HG03521 (cell line): ENCODE data around the gene HEXA.
A peak's percentile ranks its signal among the peaks of the same experiment; 100 is the strongest.

Experiments
- ATAC-seq: cut with Tn5 transposase; IDR thresholded peaks from one replicate; pipeline ENCODE4 v1.9.1; 2021; ENCODE audit warnings: mild to moderate bottlenecking, moderate library complexity; ENCODE audit not compliant: unreplicated experiment

Gene HEXA

DNA sequence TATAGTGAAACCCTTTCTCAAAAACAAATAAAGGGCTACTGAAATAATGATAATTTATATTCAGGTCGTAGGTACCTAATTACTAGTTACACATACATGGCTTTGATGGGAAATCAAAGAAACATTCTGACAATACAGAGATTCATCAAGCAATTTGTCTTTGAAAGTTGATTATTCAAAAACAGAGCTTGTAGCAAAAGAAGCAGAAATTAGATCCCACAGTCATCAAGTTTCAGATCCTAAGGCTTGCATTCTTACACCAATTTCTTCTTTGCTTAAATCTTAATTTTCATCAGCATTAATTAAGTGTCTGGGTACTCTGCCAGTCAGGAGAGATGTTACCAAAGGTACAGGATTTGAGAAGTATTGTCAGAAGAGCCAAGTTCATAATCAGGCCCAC is 1.5 kb upstream of the HEXA start:
- ATAC-seq, result no peak

DNA sequence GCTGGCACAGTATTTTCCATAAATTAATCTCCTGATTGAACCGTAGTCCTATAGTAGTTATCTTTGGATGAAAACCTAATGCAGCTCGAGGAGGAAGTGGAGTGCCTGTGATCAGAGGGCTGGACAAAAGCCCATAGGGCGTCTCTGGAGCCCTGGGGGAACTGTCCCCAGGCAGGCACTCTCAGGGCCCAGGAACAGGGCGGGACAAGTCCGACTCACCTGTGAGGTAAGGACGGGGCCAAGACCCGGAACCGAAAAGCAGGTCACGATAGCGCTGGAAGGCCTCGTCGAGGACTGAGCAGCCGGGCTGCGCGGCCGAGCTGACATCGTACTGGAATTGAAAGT is 341 bp downstream of the HEXA start:
- ATAC-seq, result peak; percentile 39

DNA sequence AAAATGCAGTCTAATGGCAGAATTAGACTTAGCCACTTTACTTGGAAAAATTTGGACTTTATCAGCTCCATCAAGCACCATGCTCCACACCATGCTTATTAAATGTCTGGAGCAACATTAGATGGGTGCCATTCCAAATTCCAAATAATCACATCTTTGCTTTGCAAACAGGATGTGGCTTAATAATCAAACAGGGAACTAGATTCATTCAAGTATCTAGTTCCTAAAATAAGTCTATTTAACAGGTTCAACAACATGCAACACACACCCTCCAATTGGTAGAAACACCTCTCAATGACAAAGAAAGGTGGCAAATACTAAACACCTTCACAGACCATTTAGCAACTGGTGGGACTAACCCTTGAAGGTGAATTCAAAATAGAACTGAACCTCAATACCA is 3.5 kb downstream of the HEXA start:
- no peak for ATAC-seq

DNA sequence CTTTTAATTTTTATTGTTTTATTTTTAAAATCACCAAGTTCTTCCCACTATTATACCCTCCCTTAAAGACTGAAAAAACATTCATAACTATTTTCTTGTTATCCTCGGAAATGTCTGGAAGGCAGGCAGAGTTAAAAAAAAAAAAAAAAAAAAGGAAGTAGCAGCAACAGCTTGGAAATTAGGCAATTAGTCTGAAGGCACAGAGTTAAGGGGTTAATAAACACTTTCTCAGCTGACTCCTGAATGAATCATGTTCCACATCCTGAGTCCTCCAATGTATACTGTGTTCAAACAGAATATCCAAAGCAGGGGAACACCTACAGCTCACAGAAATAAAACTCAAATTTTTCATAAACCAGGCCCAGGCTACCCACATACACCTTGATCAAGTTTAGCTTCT is 5.8 kb downstream of the HEXA start:
- no peak for ATAC-seq

- no peak for ATAC-seq
Observed at GRCh38 chr15:72368899-72369298, 6.9 kb downstream of the HEXA start.

GRCh38 chr15:72368325-72368724 is 7.5 kb downstream of the HEXA start:
- no peak for ATAC-seq

DNA sequence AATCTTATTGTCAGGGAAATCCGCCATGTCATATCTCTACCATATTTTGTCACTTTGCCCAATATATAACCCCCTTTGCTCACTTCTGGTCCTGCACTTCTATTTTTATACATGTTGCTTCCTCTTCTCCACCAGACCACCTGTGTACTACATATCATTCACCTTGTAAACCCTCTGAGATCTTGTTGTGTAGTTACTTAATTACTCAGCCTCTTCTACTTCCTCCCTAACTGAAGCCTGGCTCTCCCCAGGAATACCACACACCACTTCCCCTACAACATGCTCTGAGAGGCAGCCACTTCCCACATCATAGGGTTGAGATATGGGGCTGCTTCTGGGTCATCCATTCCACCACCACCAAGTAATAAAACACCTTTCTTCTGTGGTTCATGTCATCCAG is 10.0 kb downstream of the HEXA start:
- ATAC-seq, result peak; percentile 70

DNA sequence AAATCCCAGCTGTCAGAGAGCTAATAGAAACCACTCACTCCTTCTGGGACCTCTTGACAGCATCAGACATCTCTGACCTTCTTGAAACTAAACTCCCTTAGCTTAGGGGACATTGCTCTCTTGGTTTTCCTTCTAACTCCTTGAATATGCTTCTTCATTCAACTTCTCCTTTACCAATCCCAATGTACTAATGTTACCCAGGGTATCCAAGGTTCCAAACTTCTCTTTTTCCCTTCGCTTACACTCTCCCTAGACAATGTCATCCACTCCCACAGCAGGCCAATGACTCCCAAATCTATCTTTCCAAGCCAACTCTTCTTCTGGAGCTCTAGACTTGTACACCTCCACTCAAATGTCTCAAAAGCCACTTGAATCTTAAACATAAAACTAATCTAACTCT is 14.6 kb downstream of the HEXA start:
- ATAC-seq, result no peak

DNA sequence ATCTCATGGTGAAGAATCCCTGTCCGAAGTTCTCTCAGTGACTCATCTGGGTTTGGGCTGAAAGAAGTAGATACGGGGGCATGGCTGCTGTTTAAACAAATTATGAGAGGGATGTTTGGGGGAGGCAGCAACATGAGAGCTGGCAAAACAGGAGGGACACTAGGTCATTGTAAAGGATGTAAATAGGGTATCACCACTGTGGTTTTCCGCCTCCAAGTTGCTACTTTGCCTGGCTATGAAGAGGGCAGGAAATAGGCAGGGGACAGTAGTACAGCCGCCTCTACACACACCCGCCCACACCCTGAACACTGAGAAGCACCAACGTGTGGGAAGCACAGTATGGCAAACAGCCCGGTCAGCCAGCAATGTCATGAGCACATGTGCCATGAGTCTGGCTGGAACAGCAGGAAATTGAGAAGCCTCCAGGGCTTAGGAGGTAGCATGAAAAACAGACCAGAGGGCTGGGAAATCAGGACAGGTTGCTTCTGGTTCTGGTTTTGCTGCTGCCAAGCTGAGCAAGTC is 17.1 kb downstream of the HEXA start:
- ATAC-seq, result no peak

- no peak for ATAC-seq
Observed at GRCh38 chr15:72358121-72358520, 17.7 kb downstream of the HEXA start.

DNA sequence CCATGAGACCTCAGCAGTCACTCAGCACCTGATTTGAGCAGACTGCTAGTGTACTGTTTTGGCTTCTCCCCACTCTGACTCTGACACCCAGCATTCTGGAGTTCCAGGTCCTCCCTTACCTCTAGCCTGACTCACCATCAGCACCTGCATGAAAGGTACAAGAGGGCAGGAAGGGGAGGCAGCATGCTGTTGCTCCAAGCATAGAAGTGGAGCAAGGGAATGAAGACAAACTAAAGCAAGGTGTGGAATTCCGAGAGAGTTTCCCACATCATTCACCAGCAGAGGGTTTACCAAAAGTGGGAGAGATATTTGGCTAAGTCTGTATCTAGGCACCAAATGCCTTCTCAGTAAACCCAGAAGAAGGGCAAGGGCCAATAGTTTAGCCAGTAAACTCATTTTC is 21.3 kb downstream of the HEXA start:
- ATAC-seq, result no peak

- no peak for ATAC-seq
Observed at GRCh38 chr15:72353266-72353665, 22.5 kb downstream of the HEXA start.

- no peak for ATAC-seq
Observed at GRCh38 chr15:72345806-72346205, 30.0 kb downstream of the HEXA start.

GRCh38 chr15:72345280-72345679 is 30.5 kb downstream of the HEXA start:
- no peak for ATAC-seq

- ATAC-seq, result no peak
Observed at GRCh38 chr15:72344602-72345001, 31.2 kb downstream of the HEXA start.

DNA sequence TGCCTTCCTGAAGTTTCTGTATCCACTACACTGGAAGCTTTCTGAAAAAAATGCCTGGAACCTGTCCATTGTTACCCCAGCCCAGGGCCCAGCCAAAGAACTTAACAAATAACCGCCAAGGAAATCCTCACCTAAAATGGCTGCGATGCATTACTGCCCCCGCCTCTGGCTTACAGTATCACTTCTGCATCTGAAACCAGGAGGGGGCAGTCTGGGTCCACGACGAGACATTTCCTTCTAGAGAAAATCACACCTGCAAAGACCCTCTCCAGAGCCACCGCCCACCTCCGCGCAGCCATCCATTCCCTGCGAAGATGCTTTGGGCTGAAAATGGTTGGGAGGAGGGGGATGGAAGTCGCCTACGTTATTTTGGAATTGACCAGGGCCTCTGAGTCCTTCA is 33.4 kb downstream of the HEXA start:
- no peak for ATAC-seq

GRCh38 chr15:72341361-72341760 is 34.5 kb downstream of the HEXA start:
- ATAC-seq, result no peak

DNA sequence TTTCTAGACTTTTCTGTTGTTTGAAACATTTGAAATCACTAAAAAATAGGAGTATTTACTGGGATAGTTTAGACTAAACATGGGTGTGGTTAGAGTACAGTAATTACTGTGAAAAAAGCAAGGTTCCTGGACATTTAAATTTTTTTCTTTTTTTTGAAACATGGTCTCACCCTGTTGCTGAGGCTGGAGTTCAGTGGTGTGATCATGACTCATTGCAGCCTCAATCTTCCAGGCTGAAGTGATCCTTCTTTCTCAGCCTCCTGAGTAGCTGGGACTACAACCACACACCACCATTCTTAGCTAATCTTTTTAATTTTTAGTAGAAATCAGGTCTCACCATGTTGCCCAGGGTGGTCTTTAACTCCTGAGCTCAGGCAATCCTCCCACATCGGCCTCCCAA is 35.4 kb downstream of the HEXA start:
- ATAC-seq, result no peak

GRCh38 chr15:72339777-72340177 is 36.0 kb downstream of the HEXA start:
- ATAC-seq, result no peak

- ATAC-seq, result no peak
Observed at GRCh38 chr15:72338617-72339321, 37.0 kb downstream of the HEXA start.

DNA sequence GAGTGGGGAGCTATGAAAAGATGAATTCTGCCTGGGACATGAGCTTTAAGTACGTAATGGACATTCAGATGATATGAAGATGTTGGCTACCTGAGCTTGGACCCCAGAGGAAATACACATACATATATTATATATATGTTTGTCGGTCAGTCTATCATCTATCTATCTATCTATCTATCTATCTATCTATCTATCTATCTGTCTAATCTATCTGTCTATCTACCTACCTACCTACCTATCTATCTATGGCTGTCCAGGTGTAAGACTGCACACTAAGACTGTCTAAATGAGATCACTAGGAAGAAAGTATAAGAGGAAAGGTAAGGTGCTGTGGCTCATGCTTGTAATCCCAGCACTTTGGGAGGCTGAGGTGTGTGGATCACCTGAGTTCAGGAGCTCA is 37.7 kb downstream of the HEXA start:
- ATAC-seq, result no peak

DNA sequence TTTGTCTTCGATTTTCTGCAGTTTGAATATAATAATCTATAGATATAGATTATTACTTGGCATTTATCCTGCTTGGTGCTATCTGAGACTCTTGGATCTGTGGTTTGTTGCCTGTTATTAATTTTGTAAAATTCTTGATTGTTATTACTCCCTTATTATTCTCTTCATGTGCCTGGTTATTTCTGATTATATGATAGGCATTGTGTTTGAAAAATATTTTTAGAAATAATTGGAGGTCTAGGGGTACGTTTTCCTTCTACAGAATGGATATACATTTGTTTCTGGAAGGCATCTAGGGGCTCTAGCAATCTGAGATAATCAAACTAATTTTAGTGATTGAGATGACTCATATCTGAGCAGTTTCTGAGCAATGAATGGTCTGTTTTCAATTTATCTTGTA is 41.0 kb downstream of the HEXA start:
- ATAC-seq, result no peak

- no peak for ATAC-seq
Observed at GRCh38 chr15:72331021-72331420, 44.8 kb downstream of the HEXA start.
